GM23248 (cell line): ENCODE results near the gene SND1. TPM values are rescaled to one million over a fixed set of nuclear protein-coding genes. Genes with fewer than 3 reads are reported as not detected.
A peak's percentile ranks its signal among the peaks of the same experiment; 100 is the strongest.

ENCODE experiments used
- DNase-seq: peaks from one replicate; pipeline ENCODE4 v3.0.0-alpha.2; 2015
- H2AFZ ChIP-seq: fragments of 200-600 bp; sonication (generic); 2 replicates; pipeline ENCODE4 v1.6.1; 2016; ENCODE audit warnings: antibody characterized with exemption
- H3F3A ChIP-seq: fragments of 200-600 bp; sonication (generic); 2 replicates; pipeline ENCODE4 v1.6.1; 2016; ENCODE audit warnings: mild to moderate bottlenecking, antibody characterized with exemption, mixed run types; ENCODE audit not compliant: insufficient read depth
- H3K27ac ChIP-seq: fragments of 200-600 bp; sonication (generic); 2 replicates; pipeline ENCODE4 v1.5.1; 2016; ENCODE audit warnings: mild to moderate bottlenecking
- H3K27me3 ChIP-seq: fragments of 200-600 bp; sonication (generic); replicated peaks from 2 replicates; pipeline ENCODE4 v1.6.1; 2016; ENCODE audit warnings: mild to moderate bottlenecking; ENCODE audit not compliant: insufficient read depth
- H3K36me3 ChIP-seq: fragments of 200-600 bp; sonication (generic); 2 replicates; pipeline ENCODE4 v1.6.1; 2016; ENCODE audit warnings: low read depth, mild to moderate bottlenecking
- H3K4me1 ChIP-seq: fragments of 200-600 bp; sonication (generic); 2 replicates; pipeline ENCODE4 v1.6.1; 2016; ENCODE audit warnings: mild to moderate bottlenecking; ENCODE audit not compliant: insufficient read depth
- H3K4me2 ChIP-seq: fragments of 200-600 bp; sonication (generic); one replicate; pipeline ENCODE4 v1.6.1; 2016; ENCODE audit warnings: mild to moderate bottlenecking; ENCODE audit not compliant: unreplicated experiment
- H3K4me3 ChIP-seq: fragments of 200-600 bp; sonication (generic); 2 replicates; pipeline ENCODE4 v1.5.1; 2016; ENCODE audit warnings: mild to moderate bottlenecking
- H3K79me2 ChIP-seq: fragments of 200-600 bp; sonication (generic); 2 replicates; pipeline ENCODE4 v1.6.1; 2016; ENCODE audit warnings: mild to moderate bottlenecking; ENCODE audit not compliant: insufficient read depth
- H3K9ac ChIP-seq: fragments of 200-600 bp; sonication (generic); 2 replicates; pipeline ENCODE4 v1.6.1; 2016; ENCODE audit warnings: mild to moderate bottlenecking
- H3K9me2 ChIP-seq: fragments of 200-600 bp; sonication (generic); 2 replicates; pipeline ENCODE4 v1.6.1; 2016; ENCODE audit warnings: mixed run types, mild to moderate bottlenecking, moderate library complexity; ENCODE audit not compliant: insufficient read depth
- H3K9me3 ChIP-seq: fragments of 200-600 bp; sonication (generic); one replicate; pipeline ENCODE4 v1.6.1; 2017; ENCODE audit warnings: low read depth
- H4K20me1 ChIP-seq: fragments of 200-600 bp; sonication (generic); 2 replicates; pipeline ENCODE4 v1.6.0; 2016; ENCODE audit not compliant: insufficient read depth
- EZH2 ChIP-seq: fragments of 200-600 bp; sonication (generic); IDR thresholded peaks from 2 replicates; pipeline ENCODE4 v1.6.1; 2018; ENCODE audit warnings: antibody characterized with exemption, mild to moderate bottlenecking; ENCODE audit not compliant: insufficient read depth, poor library complexity, severe bottlenecking
- EZH2phosphoT487 ChIP-seq: fragments of 200-600 bp; sonication (generic); IDR thresholded peaks from 2 replicates; pipeline ENCODE4 v1.6.1; 2018; ENCODE audit warnings: antibody characterized with exemption, moderate library complexity, mild to moderate bottlenecking, low read depth; ENCODE audit not compliant: insufficient read depth
- WGBS, 2 experiments: methylation state at CpG; one replicate each; pipeline ENCODE4 v1.1.6; 2015 to 2017; ENCODE audit warnings: low lambda C conversion rate in 2 of 2, low coverage in 1 of 2; ENCODE audit errors: missing lambda C conversion rate in 2 of 2; 5-methylcytosine and 5-hydroxymethylcytosine counted together
- in situ Hi-C: fragments of 300-500 bp; cut with MboI; formaldehyde crosslinking; loops from 2 replicates; pipeline ENCODE4 v1.15.0; 2020
- polyA plus RNA-seq: library from polyadenylated mRNA; unstranded; fragments of >200 nt; fragmentation: Nextera tagmentation; extraction: Ambion mirVana; gene quantifications from 2 replicates; pipeline ENCODE4 v1.2.1, GENCODE V29; 2016
- total RNA-seq: library from RNA; depleted of rRNA; stranded (reverse); fragments of >200 nt; shearing (Covaris generic); gene quantifications from 2 replicates; pipeline ENCODE4 v1.2.3, GENCODE V29; 2014

Gene SND1
- total and polyA plus RNA-seq, 2 experiments from 2014 or later = 128 to 184 TPM

DNA sequence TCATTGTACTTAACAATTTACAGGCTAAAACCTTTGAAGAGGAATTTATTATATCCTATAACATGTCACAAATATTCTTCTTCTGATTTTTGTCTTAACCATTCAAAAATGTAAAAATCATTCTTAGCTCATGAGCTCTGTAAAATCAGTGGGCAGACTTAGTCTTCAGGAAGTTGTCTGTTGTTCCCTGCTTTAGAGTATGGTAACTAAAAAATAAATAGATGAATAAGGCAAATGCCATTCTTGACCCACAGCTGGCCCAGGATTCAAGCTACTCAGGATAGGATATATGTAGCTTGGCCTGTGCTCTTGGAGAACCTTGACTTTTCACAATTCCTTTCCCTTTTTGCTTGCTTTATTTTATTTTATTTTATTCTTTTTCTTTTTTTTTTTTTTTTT lies 327.7 kb downstream of the SND1 start:
- Histone ChIP-seq H3K4me1 (peaks cover 6% of the 10 kb centered on the region), H3K4me3 (no peak overlapping the region), H2AFZ (no peak overlapping the region), H3K9me2 (no peaks in the 10 kb centered on the region), H3K27ac (no peak overlapping the region), H3K36me3 (peaks cover 15% of the 10 kb centered on the region; the same call in 1 of the 2 replicates), H3K27me3 (no peaks in the 10 kb centered on the region), H3K9me3 (no peaks in the 10 kb centered on the region), H3K9ac (no peak overlapping the region), H3F3A (peaks cover 7% of the 10 kb centered on the region; the same call in 1 of the 2 replicates), H3K4me2 (no peak overlapping the region), H4K20me1 (no peaks in the 10 kb centered on the region), H3K79me2 (peaks cover 20% of the 10 kb centered on the region)
- in situ Hi-C loops = no loop called here
- no peak for DNase-seq
- TF ChIP-seq EZH2phosphoT487 (no peak), EZH2 (no peak)

DNA sequence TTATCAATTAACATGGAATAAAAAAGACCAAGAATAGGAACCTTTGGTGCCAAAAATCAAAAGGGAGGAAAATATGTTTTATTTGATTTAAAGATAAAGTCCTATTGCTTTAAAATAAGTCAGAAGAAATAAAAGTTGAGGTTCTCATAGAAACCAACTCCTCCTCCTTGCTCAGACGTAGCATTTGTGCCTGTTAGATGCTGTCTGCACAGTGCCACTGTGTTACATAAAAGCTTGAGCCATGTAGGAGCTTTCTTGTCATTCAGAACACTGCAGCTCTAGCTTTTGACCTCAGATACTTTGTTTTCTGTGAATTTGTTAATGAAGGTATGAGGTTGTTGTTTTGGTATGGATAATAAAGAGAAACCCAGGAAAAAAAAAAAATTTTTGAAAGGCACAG lies 328.9 kb downstream of the SND1 start:
- peaks cover 7% of the 10 kb centered on the region; the same call in 1 of the 2 replicates for H3F3A ChIP-seq
- H3K9me3 ChIP-seq = no peaks in the 10 kb centered on the region
- H3K36me3 ChIP-seq = peaks cover 15% of the 10 kb centered on the region; the same call in 1 of the 2 replicates
- no peaks in the 10 kb centered on the region for H3K27me3 ChIP-seq
- TF ChIP-seq EZH2phosphoT487 (no peak), EZH2 (no peak)
- no peak for DNase-seq
- H3K4me2 ChIP-seq = no peak overlapping the region
- H3K9me2 ChIP-seq = no peaks in the 10 kb centered on the region
- peaks cover 29% of the 10 kb centered on the region for H3K79me2 ChIP-seq
- H3K4me1 ChIP-seq = peaks cover 6% of the 10 kb centered on the region
- no peak overlapping the region for H3K9ac ChIP-seq
- 89 to 94% methylated on average over 1 of the region's 1 CpG for WGBS, 2 experiments
- H4K20me1 ChIP-seq = no peaks in the 10 kb centered on the region
- H3K4me3 ChIP-seq = no peak overlapping the region
- H3K27ac ChIP-seq = no peak overlapping the region
- H2AFZ ChIP-seq = no peak overlapping the region
- in situ Hi-C loops = no loop called here

DNA sequence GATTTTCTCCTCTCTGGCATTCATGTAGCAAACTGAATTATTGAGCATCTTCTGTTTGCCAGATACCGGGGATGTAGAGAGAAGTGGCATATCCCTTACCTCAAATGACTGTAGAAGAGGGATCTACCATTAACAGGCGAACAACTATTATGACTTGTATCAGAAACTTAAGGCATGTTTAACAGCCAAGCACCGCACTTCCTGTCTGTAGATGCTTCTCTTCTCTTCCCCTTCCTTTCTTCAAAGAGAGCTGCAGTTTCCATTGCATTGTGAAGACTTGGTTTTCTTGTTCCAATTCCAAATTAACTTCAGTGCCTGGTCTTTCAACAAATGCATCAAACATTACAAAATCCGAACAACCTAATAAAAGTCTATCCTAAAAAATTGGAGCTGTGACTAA lies 330.0 kb downstream of the SND1 start:
- in situ Hi-C loops = no loop called here
- H2AFZ ChIP-seq = no peak overlapping the region
- H3K9ac ChIP-seq = no peak overlapping the region
- no peaks in the 10 kb centered on the region for H3K9me2 ChIP-seq
- WGBS, 2 experiments = 95 to 98% methylated on average over 4 of the region's 4 CpGs
- no peaks in the 10 kb centered on the region for H4K20me1 ChIP-seq
- peaks cover 15% of the 10 kb centered on the region; the same call in 1 of the 2 replicates for H3K36me3 ChIP-seq
- DNase-seq = no peak
- H3K27ac ChIP-seq = no peak overlapping the region
- peaks cover 7% of the 10 kb centered on the region; the same call in 1 of the 2 replicates for H3F3A ChIP-seq
- TF ChIP-seq EZH2phosphoT487 (no peak), EZH2 (no peak)
- no peaks in the 10 kb centered on the region for H3K9me3 ChIP-seq
- no peak overlapping the region for H3K4me2 ChIP-seq
- no peaks in the 10 kb centered on the region for H3K27me3 ChIP-seq
- no peak overlapping the region for H3K4me3 ChIP-seq
- H3K4me1 ChIP-seq = peaks cover 6% of the 10 kb centered on the region
- H3K79me2 ChIP-seq = peaks cover 39% of the 10 kb centered on the region

DNA sequence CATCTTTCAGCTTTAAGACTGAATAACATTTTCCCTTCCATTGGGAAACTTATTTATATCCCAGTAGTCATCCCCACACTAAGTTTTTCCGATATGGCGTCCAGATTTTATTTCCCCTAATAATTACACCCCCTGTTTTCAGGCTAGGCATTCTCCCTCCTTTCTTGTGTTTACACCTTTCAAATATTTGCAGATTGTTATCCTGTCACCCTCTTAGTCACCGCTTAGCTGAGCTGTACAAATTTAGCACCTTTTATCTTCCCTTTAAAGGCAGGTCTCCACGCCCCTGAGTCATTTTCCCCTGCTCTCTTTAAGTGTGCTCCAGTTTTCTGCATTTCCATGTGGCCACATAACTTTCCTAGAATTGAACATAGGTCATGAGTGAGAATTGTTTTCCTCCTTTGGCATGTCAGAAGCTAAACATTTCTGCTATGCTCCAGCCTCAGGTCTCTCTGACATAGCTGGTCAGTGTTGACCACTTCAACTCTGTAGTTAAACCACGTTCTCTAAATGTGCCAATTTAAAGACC lies 331.9 kb downstream of the SND1 start:
- 90 to 95% methylated on average over 5 of the region's 5 CpGs for WGBS, 2 experiments
- no peaks in the 10 kb centered on the region for H3K27me3 ChIP-seq
- in situ Hi-C loops = no loop called here

More for the DNA sequence above, 331.9 kb downstream of the SND1 start:
- Histone ChIP-seq H3K4me2 (no peak overlapping the region), H3K27ac (0 out of 2 replicates have a peak overlapping the region, but pooled peaks have one; percentile 2), H3K79me2 (peaks cover 54% of the 10 kb centered on the region), H3K4me1 (peaks cover 6% of the 10 kb centered on the region), H3K4me3 (no peak overlapping the region), H3K9ac (no peak overlapping the region), H2AFZ (no peak overlapping the region), H3K9me2 (no peaks in the 10 kb centered on the region), H3K9me3 (no peaks in the 10 kb centered on the region), H3F3A (0 out of 2 replicates have a peak, but pooled peaks cover 7% of the 10 kb centered on the region), H3K36me3 (peaks cover 3% of the 10 kb centered on the region; the same call in 1 of the 2 replicates), H4K20me1 (no peaks in the 10 kb centered on the region)
- TF ChIP-seq EZH2 (no peak), EZH2phosphoT487 (no peak)
- DNase-seq = peak; percentile 45
